Endothelial cell (in vitro differentiated cells): ENCODE data around the gene PDE6A. TPM values are rescaled to one million over a fixed set of nuclear protein-coding genes. Genes with fewer than 3 reads are reported as not detected.

Experiments used
- DNase-seq: peaks from one replicate; pipeline ENCODE4 v3.0.0; 2021; ENCODE audit warnings: low spot score
- H3K27ac Mint-ChIP-seq: one replicate; pipeline ENCODE4 v1.8.0; 2021; ENCODE audit warnings: mixed read lengths, inconsistent platforms; ENCODE audit not compliant: unreplicated experiment
- H3K27me3 Mint-ChIP-seq: one replicate; pipeline ENCODE4 v1.8.0; 2021; ENCODE audit warnings: mild to moderate bottlenecking, moderate library complexity, mixed read lengths, inconsistent platforms; ENCODE audit not compliant: unreplicated experiment
- H3K36me3 Mint-ChIP-seq: one replicate; pipeline ENCODE4 v1.8.0; 2021; ENCODE audit warnings: mild to moderate bottlenecking, low read depth, mixed read lengths, inconsistent platforms; ENCODE audit not compliant: unreplicated experiment
- H3K4me1 Mint-ChIP-seq: one replicate; pipeline ENCODE4 v1.8.0; 2021; ENCODE audit warnings: mild to moderate bottlenecking, mixed read lengths, inconsistent platforms; ENCODE audit not compliant: unreplicated experiment
- H3K4me3 Mint-ChIP-seq: one replicate; pipeline ENCODE4 v1.8.0; 2021; ENCODE audit warnings: mild to moderate bottlenecking, mixed read lengths, inconsistent platforms; ENCODE audit not compliant: unreplicated experiment
- H3K9me3 Mint-ChIP-seq: one replicate; pipeline ENCODE4 v1.8.0; 2021; ENCODE audit warnings: mixed read lengths, inconsistent platforms; ENCODE audit not compliant: unreplicated experiment
- total RNA-seq: library from RNA; stranded (reverse); fragmentation: NEBNext Ultra II Directional; extraction: Animal tissue kit (Norgen Biotek cat#: 25700); gene quantifications from one replicate; pipeline ENCODE4 v1.2.1, GENCODE V29; 2021; ENCODE audit not compliant: unreplicated experiment
- TF ChIP-seq, protein P1 (sequence below): fragments of 200-600 bp; sonication (generic); IDR thresholded peaks from one replicate; pipeline ENCODE4 v1.5.0; 2021; ENCODE audit warnings: antibody characterized with exemption; ENCODE audit not compliant: unreplicated experiment

The PDE6A gene
- total RNA-seq, 1 donor from 2014 or later, result not detected

DNA sequence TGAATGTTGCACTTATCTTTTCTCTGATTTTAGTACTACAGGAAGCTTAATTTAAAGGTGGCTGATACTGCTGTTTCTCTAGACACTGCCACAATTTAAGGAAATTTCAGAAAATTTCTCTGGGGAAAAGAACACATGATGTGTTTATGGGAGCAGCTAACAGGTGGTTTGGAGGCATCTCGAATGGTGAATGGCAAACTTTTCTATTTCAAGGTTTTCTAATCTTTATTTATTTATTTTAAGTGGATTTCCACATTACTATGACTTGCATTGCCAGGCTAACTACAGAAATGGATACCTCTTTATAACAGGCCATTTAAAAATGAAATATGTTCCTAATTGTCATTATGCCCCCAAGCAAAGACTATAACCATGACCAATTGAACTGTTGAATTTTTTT, 50.4 kb downstream of the PDE6A start:
- Mint-ChIP-seq H3K4me3 (no peak overlapping the region), H3K27ac (no peak overlapping the region), H3K4me1 (no peaks in the 10 kb centered on the region), H3K36me3 (no peaks in the 10 kb centered on the region), H3K9me3 (no peaks in the 10 kb centered on the region), H3K27me3 (no peaks in the 10 kb centered on the region)
- TF ChIP-seq, protein P1, sequence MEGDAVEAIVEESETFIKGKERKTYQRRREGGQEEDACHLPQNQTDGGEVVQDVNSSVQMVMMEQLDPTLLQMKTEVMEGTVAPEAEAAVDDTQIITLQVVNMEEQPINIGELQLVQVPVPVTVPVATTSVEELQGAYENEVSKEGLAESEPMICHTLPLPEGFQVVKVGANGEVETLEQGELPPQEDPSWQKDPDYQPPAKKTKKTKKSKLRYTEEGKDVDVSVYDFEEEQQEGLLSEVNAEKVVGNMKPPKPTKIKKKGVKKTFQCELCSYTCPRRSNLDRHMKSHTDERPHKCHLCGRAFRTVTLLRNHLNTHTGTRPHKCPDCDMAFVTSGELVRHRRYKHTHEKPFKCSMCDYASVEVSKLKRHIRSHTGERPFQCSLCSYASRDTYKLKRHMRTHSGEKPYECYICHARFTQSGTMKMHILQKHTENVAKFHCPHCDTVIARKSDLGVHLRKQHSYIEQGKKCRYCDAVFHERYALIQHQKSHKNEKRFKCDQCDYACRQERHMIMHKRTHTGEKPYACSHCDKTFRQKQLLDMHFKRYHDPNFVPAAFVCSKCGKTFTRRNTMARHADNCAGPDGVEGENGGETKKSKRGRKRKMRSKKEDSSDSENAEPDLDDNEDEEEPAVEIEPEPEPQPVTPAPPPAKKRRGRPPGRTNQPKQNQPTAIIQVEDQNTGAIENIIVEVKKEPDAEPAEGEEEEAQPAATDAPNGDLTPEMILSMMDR, result no peak
- DNase-seq, result no peak

DNA sequence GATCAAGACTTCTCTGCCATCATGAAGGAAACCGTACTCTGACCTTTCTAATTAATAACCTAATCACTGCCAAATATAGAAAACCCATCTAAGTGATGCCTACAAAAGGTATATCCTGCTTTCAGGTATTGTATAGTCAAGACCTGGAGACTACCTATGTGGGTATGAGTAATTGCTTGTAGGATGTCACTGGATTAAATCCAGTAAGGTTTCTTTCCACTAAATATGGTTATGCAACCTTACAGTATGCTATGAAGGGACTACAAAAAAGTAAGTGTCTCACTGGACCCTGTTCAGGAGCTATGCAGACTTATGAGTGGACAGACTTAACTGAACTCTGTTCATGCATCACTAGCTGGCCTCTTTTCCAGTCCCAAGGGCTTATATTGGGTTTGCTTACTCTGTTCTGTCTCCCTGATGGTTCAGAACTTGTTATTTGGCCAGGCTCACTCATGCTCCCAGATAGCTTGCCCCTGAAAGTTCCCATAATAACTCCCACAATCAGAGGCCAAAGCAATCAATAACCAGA, 51.1 kb downstream of the PDE6A start:
- Mint-ChIP-seq H3K27ac (no peak overlapping the region), H3K36me3 (no peaks in the 10 kb centered on the region), H3K4me1 (no peaks in the 10 kb centered on the region), H3K9me3 (no peaks in the 10 kb centered on the region), H3K27me3 (no peaks in the 10 kb centered on the region), H3K4me3 (no peak overlapping the region)
- DNase-seq, result no peak
- TF ChIP-seq, protein P1, result no peak

DNA sequence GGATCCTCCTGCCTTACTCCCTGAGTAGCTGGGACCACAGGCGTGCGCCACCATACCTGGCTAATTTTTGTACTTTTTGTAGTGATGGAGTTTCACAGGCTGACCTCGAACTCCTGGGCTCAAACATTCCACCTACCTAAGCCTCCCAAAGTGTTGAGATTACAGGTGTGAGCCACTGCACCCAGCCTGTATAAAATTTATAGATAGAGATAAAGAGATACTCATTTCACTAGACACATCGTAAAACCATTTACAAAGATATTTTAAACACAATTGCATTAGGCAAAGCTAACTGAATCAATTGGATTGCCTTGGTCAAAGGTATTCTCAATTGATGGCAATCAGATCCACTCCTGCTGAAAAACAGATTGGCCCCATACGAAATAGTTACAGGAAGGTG, 52.0 kb downstream of the PDE6A start:
- no peaks in the 10 kb centered on the region for H3K27me3 Mint-ChIP-seq
- no peaks in the 10 kb centered on the region for H3K4me1 Mint-ChIP-seq
- DNase-seq, result no peak
- TF ChIP-seq, protein P1, result no peak
- H3K27ac Mint-ChIP-seq, result no peak overlapping the region
- no peak overlapping the region for H3K4me3 Mint-ChIP-seq
- H3K36me3 Mint-ChIP-seq, result no peaks in the 10 kb centered on the region
- H3K9me3 Mint-ChIP-seq, result no peaks in the 10 kb centered on the region

DNA sequence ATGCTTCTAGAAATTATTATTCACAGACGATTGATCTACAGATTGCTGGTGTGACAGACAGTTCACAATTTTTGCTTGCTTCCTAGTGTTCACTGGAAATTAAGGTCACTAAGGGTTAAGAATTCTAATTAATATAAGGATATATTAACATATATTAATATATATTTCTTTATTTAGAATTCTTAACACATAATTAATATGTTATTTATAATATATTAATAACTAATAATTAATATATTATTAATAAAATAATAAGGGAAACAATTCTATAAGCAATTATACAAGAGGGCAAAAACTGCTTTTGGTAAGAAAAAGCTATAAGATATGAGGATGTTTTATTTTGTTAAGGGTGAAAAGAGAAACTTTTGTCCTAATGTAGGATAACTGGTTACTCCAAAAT, 56.3 kb downstream of the PDE6A start:
- no peaks in the 10 kb centered on the region for H3K4me1 Mint-ChIP-seq
- H3K36me3 Mint-ChIP-seq, result no peaks in the 10 kb centered on the region
- H3K27me3 Mint-ChIP-seq, result no peaks in the 10 kb centered on the region
- no peaks in the 10 kb centered on the region for H3K9me3 Mint-ChIP-seq
- H3K27ac Mint-ChIP-seq, result no peak overlapping the region
- TF ChIP-seq, protein P1, result no peak
- H3K4me3 Mint-ChIP-seq, result no peak overlapping the region
- DNase-seq, result no peak

DNA sequence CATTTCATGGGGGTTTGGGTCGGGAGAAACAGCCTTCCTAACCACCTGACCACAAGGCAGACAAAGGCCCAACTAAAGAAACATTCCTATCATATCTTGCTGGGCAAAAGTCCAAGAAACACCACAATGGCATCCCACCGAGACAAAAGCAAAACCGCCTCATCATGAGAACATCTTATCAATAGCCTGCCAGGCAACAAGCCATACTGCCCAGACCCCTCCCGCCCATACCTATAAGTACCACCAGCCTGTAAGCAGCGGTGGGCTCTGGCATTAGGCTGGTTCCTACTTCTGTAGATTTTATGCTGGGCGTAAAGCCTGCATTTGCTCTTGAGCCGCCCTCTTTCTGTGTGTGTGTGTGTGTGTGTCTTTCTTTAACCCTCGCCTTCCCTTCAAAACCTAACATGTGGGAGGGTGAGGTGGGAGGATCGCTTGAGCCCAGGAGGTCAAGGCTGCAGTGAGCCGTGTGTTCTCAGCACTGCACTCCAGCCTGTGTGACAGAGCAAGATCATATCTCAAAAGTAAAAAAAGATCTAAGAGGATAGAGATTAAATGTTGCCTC, 56.9 kb downstream of the PDE6A start:
- DNase-seq, result no peak
- no peaks in the 10 kb centered on the region for H3K36me3 Mint-ChIP-seq
- H3K4me3 Mint-ChIP-seq, result no peak overlapping the region
- H3K4me1 Mint-ChIP-seq, result no peaks in the 10 kb centered on the region
- TF ChIP-seq, protein P1, result no peak
- no peaks in the 10 kb centered on the region for H3K27me3 Mint-ChIP-seq
- no peak overlapping the region for H3K27ac Mint-ChIP-seq
- H3K9me3 Mint-ChIP-seq, result no peaks in the 10 kb centered on the region
